ENCODE results near the gene SPON1.

Gene SPON1

DNA sequence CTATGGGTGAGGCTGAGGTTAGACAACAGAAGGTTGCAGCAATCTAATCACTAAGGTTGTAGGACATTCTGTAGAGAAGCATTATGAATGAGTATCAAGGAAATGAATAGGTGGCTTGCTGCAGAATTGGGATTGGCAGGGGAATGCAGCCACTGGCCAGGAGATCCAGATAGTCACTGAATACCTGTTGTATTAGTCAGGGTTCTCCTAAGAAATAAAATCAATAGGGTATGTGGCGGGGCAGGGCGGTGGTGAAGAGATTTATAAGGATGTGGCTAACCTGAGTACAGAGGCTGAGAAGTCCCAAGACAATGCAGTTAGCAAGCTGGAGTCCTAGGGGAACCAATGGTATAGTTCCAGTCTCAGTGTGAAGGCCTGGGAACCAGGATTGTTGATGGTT lies 163.0 kb downstream of the SPON1 start:
- DNase-seq: no peak
- Histone ChIP-seq H2AK5ac (ENCODE audit: low read length, severe bottlenecking) (no peak overlapping the region), H3K4ac (ENCODE audit: low read depth in 1 of 2, low read length in 2 of 2) (no peak overlapping the region), H3K9ac (ENCODE audit: low read length) (no peak overlapping the region), H2BK15ac (ENCODE audit: low read depth, poor library complexity, severe bottlenecking) (no peak overlapping the region), H3K14ac (ENCODE audit: low read length in 2 of 2) (no peak overlapping the region), H3K4me2 (ENCODE audit: low read length, poor library complexity, severe bottlenecking) (no peak overlapping the region), H3K18ac (ENCODE audit: low read depth in 1 of 2, low read length in 2 of 2) (no peak overlapping the region), H3K4me3 (ENCODE audit: insufficient read depth in 1 of 2, low read depth in 1 of 2, low read length in 2 of 2) (no peak overlapping the region), H2BK12ac (ENCODE audit: low read length in 2 of 2) (no peak overlapping the region), H3K23ac (ENCODE audit: low read length in 2 of 2) (no peak overlapping the region), H4K91ac (ENCODE audit: low read length) (no peak overlapping the region), H3K27ac (ENCODE audit: low read length, poor library complexity, severe bottlenecking) (no peak overlapping the region), H3K9me3 (ENCODE audit: control insufficient read depth, low read length) (no peaks in the 10 kb centered on the region), H2BK120ac (ENCODE audit: low read depth, low read length) (no peak overlapping the region), H3K4me1 (ENCODE audit: control insufficient read depth, insufficient read depth, low read depth, low read length) (no peaks in the 10 kb centered on the region), H2BK5ac (ENCODE audit: low read depth, low read length, poor library complexity, severe bottlenecking) (no peak overlapping the region), H4K8ac (ENCODE audit: low read length) (no peak overlapping the region), H3K79me1 (replicated peaks; ENCODE audit: low read length, poor library complexity, severe bottlenecking) (no peaks in the 10 kb centered on the region), H3K27me3 (ENCODE audit: control insufficient read depth in 1 of 2, insufficient read depth in 1 of 2, low read length in 2 of 2) (peaks cover 0 to 3% of the 10 kb centered on the region in 2 experiments), H3K36me3 (ENCODE audit: control insufficient read depth in 1 of 2, insufficient read depth in 2 of 2, low read depth in 1 of 2, low read length in 2 of 2) (no peaks in the 10 kb centered on the region), H2AFZ (ENCODE audit: low read depth, low read length) (no peak overlapping the region)
- 83% methylated on average over 2 of the region's 2 CpGs for WGBS

DNA sequence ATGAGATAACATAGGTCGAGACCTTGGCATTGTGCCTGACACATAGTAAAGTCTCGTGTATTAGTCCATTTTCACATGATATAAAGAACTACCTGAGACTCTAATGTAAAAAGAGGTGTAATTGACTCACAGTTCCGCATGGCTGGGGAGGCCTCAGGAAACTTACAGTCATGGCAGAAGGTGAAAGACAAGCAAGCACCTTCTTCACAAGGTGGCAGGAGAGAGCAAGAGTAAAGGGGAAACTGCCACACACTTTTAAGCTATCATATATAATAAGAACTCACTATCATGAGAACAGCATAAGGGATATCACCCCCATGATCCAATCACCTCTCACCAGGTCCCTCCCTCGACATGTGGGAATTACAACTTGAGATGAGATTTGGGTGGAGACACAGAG lies 165.2 kb downstream of the SPON1 start:
- no peak overlapping the region for H3K27ac ChIP-seq (ENCODE audit: low read length, poor library complexity, severe bottlenecking)
- no peaks in the 10 kb centered on the region for H3K36me3 ChIP-seq (ENCODE audit: control insufficient read depth in 1 of 2, insufficient read depth in 2 of 2, low read depth in 1 of 2, low read length in 2 of 2)
- no peak overlapping the region for H3K4me3 ChIP-seq (ENCODE audit: insufficient read depth in 1 of 2, low read depth in 1 of 2, low read length in 2 of 2)
- no peak overlapping the region for H3K4ac ChIP-seq (ENCODE audit: low read depth in 1 of 2, low read length in 2 of 2)
- H3K18ac ChIP-seq (ENCODE audit: low read depth in 1 of 2, low read length in 2 of 2): no peak overlapping the region
- H2AFZ ChIP-seq (ENCODE audit: low read depth, low read length): no peak overlapping the region
- no peak overlapping the region for H2BK15ac ChIP-seq (ENCODE audit: low read depth, poor library complexity, severe bottlenecking)
- 78% methylated on average over 2 of the region's 4 CpGs for WGBS
- no peak overlapping the region for H4K91ac ChIP-seq (ENCODE audit: low read length)
- H4K8ac ChIP-seq (ENCODE audit: low read length): no peak overlapping the region
- no peaks in the 10 kb centered on the region for H3K9me3 ChIP-seq (ENCODE audit: control insufficient read depth, low read length)
- no peaks in the 10 kb centered on the region for H3K4me1 ChIP-seq (ENCODE audit: control insufficient read depth, insufficient read depth, low read depth, low read length)
- H2AK5ac ChIP-seq (ENCODE audit: low read length, severe bottlenecking): no peak overlapping the region
- H3K79me1 ChIP-seq (replicated peaks; ENCODE audit: low read length, poor library complexity, severe bottlenecking): no peaks in the 10 kb centered on the region
- H3K23ac ChIP-seq (ENCODE audit: low read length in 2 of 2): no peak overlapping the region
- H3K14ac ChIP-seq (ENCODE audit: low read length in 2 of 2): no peak overlapping the region
- peaks cover 0 to 3% of the 10 kb centered on the region in 2 experiments for H3K27me3 ChIP-seq (ENCODE audit: control insufficient read depth in 1 of 2, insufficient read depth in 1 of 2, low read length in 2 of 2)
- no peak overlapping the region for H2BK5ac ChIP-seq (ENCODE audit: low read depth, low read length, poor library complexity, severe bottlenecking)
- DNase-seq: no peak
- no peak overlapping the region for H2BK120ac ChIP-seq (ENCODE audit: low read depth, low read length)
- H3K4me2 ChIP-seq (ENCODE audit: low read length, poor library complexity, severe bottlenecking): no peak overlapping the region
- no peak overlapping the region for H2BK12ac ChIP-seq (ENCODE audit: low read length in 2 of 2)
- no peak overlapping the region for H3K9ac ChIP-seq (ENCODE audit: low read length)

DNA sequence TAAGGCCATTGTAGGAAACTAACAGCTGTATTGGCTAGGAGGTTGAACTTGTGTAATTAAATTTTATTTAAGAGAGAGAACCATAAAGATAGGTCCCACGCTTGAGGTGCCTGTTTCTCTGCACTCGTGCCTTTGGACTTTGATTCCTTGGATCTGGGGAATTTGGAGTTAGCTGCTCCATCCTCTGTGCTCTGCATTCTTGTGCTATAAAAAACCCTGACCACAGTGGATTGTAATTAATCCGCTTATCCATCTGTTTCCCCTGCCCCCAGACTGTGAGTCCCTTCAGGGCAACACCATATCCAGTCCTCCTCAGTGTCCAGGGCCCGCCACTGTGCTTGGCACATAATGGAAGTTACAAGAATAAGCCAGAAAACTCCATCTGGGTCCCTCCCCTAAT lies 169.8 kb downstream of the SPON1 start:
- Histone ChIP-seq H3K4me3 (ENCODE audit: insufficient read depth in 1 of 2, low read depth in 1 of 2, low read length in 2 of 2) (no peak overlapping the region), H3K27me3 (ENCODE audit: control insufficient read depth in 1 of 2, insufficient read depth in 1 of 2, low read length in 2 of 2) (peaks cover 0 to 5% of the 10 kb centered on the region in 2 experiments), H2BK5ac (ENCODE audit: low read depth, low read length, poor library complexity, severe bottlenecking) (no peak overlapping the region), H3K14ac (ENCODE audit: low read length in 2 of 2) (no peak overlapping the region), H3K9ac (ENCODE audit: low read length) (no peak overlapping the region), H3K4me2 (ENCODE audit: low read length, poor library complexity, severe bottlenecking) (no peak overlapping the region), H3K36me3 (ENCODE audit: control insufficient read depth in 1 of 2, insufficient read depth in 2 of 2, low read depth in 1 of 2, low read length in 2 of 2) (peaks cover 0 to 2% of the 10 kb centered on the region in 2 experiments), H3K18ac (ENCODE audit: low read depth in 1 of 2, low read length in 2 of 2) (no peak overlapping the region), H2BK120ac (ENCODE audit: low read depth, low read length) (no peak overlapping the region), H3K9me3 (ENCODE audit: control insufficient read depth, low read length) (no peaks in the 10 kb centered on the region), H3K23ac (ENCODE audit: low read length in 2 of 2) (no peak overlapping the region), H2AFZ (ENCODE audit: low read depth, low read length) (no peak overlapping the region), H4K8ac (ENCODE audit: low read length) (no peak overlapping the region), H4K91ac (ENCODE audit: low read length) (no peak overlapping the region), H2AK5ac (ENCODE audit: low read length, severe bottlenecking) (no peak overlapping the region), H3K79me1 (replicated peaks; ENCODE audit: low read length, poor library complexity, severe bottlenecking) (no peaks in the 10 kb centered on the region), H3K4ac (ENCODE audit: low read depth in 1 of 2, low read length in 2 of 2) (no peak overlapping the region), H3K4me1 (ENCODE audit: control insufficient read depth, insufficient read depth, low read depth, low read length) (no peaks in the 10 kb centered on the region), H2BK12ac (ENCODE audit: low read length in 2 of 2) (no peak overlapping the region), H3K27ac (ENCODE audit: low read length, poor library complexity, severe bottlenecking) (no peak overlapping the region), H2BK15ac (ENCODE audit: low read depth, poor library complexity, severe bottlenecking) (no peak overlapping the region)
- WGBS: 70% methylated on average over 4 of the region's 4 CpGs
- no peak for DNase-seq

DNA sequence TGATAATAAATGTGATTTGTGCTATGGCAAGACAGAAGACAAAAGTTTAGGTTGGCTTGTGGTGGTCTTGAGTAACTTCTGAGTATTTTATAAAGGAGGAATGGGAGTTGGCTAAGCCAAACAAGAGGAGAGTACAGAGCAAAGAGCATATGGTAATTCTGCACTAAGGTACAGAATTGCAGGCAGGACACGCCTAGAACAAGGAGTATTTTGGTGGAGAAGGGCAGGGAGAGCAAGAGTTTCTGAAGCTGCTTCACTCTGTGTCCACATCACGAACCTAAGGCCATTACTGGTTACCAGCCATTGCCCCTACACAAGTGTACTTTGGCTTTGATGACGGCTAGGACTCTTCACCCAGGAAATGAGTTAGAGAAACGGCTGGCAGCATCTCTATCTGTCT lies 170.9 kb downstream of the SPON1 start:
- H3K9ac ChIP-seq (ENCODE audit: low read length): no peak overlapping the region
- H3K4me2 ChIP-seq (ENCODE audit: low read length, poor library complexity, severe bottlenecking): no peak overlapping the region
- H3K36me3 ChIP-seq (ENCODE audit: control insufficient read depth in 1 of 2, insufficient read depth in 2 of 2, low read depth in 1 of 2, low read length in 2 of 2): peaks cover 0 to 2% of the 10 kb centered on the region in 2 experiments
- H3K27ac ChIP-seq (ENCODE audit: low read length, poor library complexity, severe bottlenecking): no peak overlapping the region
- H2AK5ac ChIP-seq (ENCODE audit: low read length, severe bottlenecking): no peak overlapping the region
- no peak overlapping the region for H2BK12ac ChIP-seq (ENCODE audit: low read length in 2 of 2)
- no peaks in the 10 kb centered on the region for H3K9me3 ChIP-seq (ENCODE audit: control insufficient read depth, low read length)
- no peak overlapping the region for H3K4me3 ChIP-seq (ENCODE audit: insufficient read depth in 1 of 2, low read depth in 1 of 2, low read length in 2 of 2)
- no peak overlapping the region for H4K91ac ChIP-seq (ENCODE audit: low read length)
- no peak for DNase-seq
- H2BK5ac ChIP-seq (ENCODE audit: low read depth, low read length, poor library complexity, severe bottlenecking): no peak overlapping the region
- no peak overlapping the region for H3K18ac ChIP-seq (ENCODE audit: low read depth in 1 of 2, low read length in 2 of 2)
- no peak overlapping the region for H2BK15ac ChIP-seq (ENCODE audit: low read depth, poor library complexity, severe bottlenecking)
- H2BK120ac ChIP-seq (ENCODE audit: low read depth, low read length): no peak overlapping the region
- no peak overlapping the region for H3K4ac ChIP-seq (ENCODE audit: low read depth in 1 of 2, low read length in 2 of 2)
- no peak overlapping the region for H3K14ac ChIP-seq (ENCODE audit: low read length in 2 of 2)
- no peak overlapping the region for H3K23ac ChIP-seq (ENCODE audit: low read length in 2 of 2)
- WGBS: 61% methylated on average over 4 of the region's 4 CpGs
- H4K8ac ChIP-seq (ENCODE audit: low read length): no peak overlapping the region
- H3K79me1 ChIP-seq (replicated peaks; ENCODE audit: low read length, poor library complexity, severe bottlenecking): no peaks in the 10 kb centered on the region
- H2AFZ ChIP-seq (ENCODE audit: low read depth, low read length): no peak overlapping the region
- no peaks in the 10 kb centered on the region for H3K4me1 ChIP-seq (ENCODE audit: control insufficient read depth, insufficient read depth, low read depth, low read length)
- peaks cover 0 to 5% of the 10 kb centered on the region in 2 experiments for H3K27me3 ChIP-seq (ENCODE audit: control insufficient read depth in 1 of 2, insufficient read depth in 1 of 2, low read length in 2 of 2)
